GM08714 (cell line): ENCODE measurements around the gene SLC35B2.

ENCODE experiments used
- H3K4me3 ChIP-seq: fragments of 200-500 bp; sonication (Bioruptor generic); 2 replicates; pipeline ENCODE4 v1.5.1; 2014; ENCODE audit warnings: mild to moderate bottlenecking, low read length, inconsistent platforms
- ZNF274 ChIP-seq: IDR thresholded peaks from 2 replicates; pipeline ENCODE4 v1.6.1; 2012; ENCODE audit warnings: mild to moderate bottlenecking, low read depth, low read length

SLC35B2 gene

GRCh38 chr6:44246663-44247337, 10.5 kb downstream of the SLC35B2 start, which contains the start of gene HSP90AB1:
Gene HSP90AB1 (plus strand): TSS chr6:44247101. CDS start chr6:44248630, 1,529 bp downstream.
- no peak for TF ChIP-seq ZNF274
- peak within 1 kb of the TSS; percentile 98 for H3K4me3 ChIP-seq

- TF ChIP-seq ZNF274: no peak
- peak overlapping the region; percentile 98 for H3K4me3 ChIP-seq
These were observed 11.2 kb downstream of the SLC35B2 start for GRCh38 chr6:44245912-44246662.

GRCh38 chr6:44245391-44245911, 11.9 kb downstream of the SLC35B2 start:
- TF ChIP-seq ZNF274: no peak
- peak overlapping the region; percentile 98; the same call in 1 of the 2 replicates for H3K4me3 ChIP-seq

- no peak overlapping the region for H3K4me3 ChIP-seq
- no peak for TF ChIP-seq ZNF274
These were observed 14.0 kb downstream of the SLC35B2 start for GRCh38 chr6:44243345-44243744.

GRCh38 chr6:44238687-44239350, 18.5 kb downstream of the SLC35B2 start:
- H3K4me3 ChIP-seq: no peak overlapping the region
- TF ChIP-seq ZNF274: no peak

GRCh38 chr6:44237813-44238433, 19.4 kb downstream of the SLC35B2 start:
- no peak for TF ChIP-seq ZNF274
- peak overlapping the region; percentile 48; the same call in 1 of the 2 replicates for H3K4me3 ChIP-seq

GRCh38 chr6:44237021-44237812, 20.1 kb downstream of the SLC35B2 start:
- H3K4me3 ChIP-seq: peak overlapping the region; percentile 48; the same call in 1 of the 2 replicates
- no peak for TF ChIP-seq ZNF274

- H3K4me3 ChIP-seq: no peak overlapping the region
- TF ChIP-seq ZNF274: no peak
These were observed 21.3 kb downstream of the SLC35B2 start for GRCh38 chr6:44235891-44236516.

- H3K4me3 ChIP-seq: no peak overlapping the region
- no peak for TF ChIP-seq ZNF274
These were observed 22.1 kb downstream of the SLC35B2 start for GRCh38 chr6:44235269-44235668.

GRCh38 chr6:44234101-44235025, 23.0 kb downstream of the SLC35B2 start:
- no peak overlapping the region for H3K4me3 ChIP-seq
- TF ChIP-seq ZNF274: no peak

GRCh38 chr6:44233567-44234100, 23.7 kb downstream of the SLC35B2 start:
- H3K4me3 ChIP-seq: no peak overlapping the region
- no peak for TF ChIP-seq ZNF274
